ENCODE results near the gene TRPM5.

TRPM5 gene

DNA sequence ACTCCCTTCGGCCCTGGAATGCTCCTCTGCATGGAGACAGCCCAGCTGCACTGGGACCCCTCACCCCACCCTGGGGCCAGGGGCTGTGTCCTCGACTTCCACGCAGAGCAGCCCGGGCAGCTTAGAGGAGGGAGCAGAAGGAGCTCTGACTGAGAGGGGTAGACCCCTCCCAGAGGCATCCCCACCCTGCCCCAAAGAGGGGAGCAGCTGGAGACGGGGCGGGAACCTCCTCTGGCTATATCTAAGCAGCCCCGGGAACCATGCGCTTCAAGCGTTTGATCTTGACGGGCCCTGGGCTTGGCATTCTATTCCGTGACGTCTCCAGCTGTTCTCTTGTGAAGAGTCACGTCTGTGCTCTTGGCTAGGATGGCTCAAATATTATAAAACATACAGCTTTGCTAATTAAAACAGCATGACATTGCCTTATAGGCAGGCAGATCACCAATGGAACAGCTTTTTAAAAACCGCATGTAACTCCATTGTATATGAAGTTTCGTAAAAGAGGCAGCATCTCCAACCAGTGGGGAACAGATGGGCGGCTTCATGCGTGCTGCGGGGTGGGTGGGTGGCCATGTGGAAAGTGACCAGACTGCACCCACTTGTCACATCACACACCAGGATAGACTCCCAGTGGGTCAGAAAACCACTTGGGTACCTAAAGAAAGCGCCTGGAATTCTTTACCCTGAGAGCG is 8.2 kb upstream of the TRPM5 start:
- no peak for DNase-seq (ENCODE audit: low read depth)

DNA sequence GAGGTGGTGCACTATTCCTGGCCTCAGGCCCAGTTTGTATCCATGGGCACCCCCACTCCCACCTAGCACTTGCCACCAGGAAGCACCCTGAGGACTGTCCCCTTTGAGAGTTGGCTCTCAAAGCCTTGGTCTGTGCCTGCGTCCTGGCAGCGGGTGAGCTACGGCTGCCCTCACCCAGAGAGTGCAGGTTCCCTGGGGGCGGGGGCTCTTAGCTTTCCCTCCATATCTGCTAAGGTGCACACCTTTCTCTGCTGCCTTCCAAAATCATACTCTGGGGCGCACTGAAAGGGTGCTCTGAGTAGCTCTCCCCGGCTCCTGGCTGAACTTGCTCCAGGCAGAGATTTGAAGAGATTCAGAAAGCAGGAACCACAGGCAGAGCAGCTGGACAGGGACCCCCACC is 7.6 kb upstream of the TRPM5 start:
- no peak for DNase-seq (ENCODE audit: low read depth)

DNA sequence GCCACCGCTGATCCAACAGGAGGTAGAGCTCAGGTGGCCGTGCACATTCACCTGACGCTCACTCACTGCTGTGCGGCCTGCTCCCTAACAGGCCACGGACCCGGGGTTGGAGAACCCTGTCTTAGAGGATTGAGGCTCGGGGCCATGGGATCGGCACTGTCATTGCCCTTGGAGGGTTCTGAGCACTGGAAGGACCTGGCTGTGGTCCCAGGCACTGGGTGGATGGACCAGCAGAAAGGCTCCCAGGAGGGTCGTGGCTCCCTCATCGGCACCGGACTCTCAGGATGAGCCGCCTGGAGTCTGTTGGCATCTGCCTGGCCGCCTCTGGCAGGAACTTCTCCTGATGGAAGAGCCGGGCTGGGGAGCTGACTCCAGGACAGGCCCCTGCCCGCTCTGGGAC is 7.0 kb upstream of the TRPM5 start:
- no peak for DNase-seq (ENCODE audit: low read depth)

DNA sequence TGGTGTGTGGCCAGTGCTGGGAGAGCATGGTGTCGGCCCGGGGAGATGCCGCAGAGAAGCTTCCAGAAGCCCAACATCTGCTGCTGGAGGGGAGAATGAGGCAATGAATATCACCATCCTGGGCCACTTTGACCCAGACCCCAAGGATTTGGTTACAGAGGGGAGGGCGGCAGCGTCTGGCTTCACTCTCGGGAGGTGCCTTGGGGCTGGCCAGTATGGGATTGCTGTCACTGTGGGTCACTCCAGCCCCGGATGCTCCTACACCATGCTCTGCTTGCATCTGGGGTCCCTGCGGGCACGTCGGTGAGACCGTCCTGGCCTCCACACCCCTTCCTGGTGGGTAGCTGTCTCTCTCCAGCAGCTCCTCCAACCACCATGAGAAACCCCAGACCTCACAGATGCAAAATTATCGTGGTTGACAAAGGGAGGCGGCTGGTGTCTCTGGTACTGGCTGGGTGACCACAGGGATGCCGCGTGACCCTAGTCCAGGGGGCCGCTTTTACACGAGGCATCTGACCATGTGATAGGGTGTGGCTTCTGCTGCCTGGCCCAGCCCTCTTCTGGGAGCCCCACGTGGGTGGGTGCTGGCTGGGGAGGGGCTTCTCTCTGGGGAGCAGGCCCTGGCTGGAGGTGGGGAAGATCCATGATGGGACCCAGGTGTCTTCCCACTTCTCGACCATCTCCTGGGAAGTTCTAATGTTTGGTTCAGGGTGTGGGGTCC is 6.2 kb upstream of the TRPM5 start:
- DNase-seq (ENCODE audit: low read depth), result no peak

DNA sequence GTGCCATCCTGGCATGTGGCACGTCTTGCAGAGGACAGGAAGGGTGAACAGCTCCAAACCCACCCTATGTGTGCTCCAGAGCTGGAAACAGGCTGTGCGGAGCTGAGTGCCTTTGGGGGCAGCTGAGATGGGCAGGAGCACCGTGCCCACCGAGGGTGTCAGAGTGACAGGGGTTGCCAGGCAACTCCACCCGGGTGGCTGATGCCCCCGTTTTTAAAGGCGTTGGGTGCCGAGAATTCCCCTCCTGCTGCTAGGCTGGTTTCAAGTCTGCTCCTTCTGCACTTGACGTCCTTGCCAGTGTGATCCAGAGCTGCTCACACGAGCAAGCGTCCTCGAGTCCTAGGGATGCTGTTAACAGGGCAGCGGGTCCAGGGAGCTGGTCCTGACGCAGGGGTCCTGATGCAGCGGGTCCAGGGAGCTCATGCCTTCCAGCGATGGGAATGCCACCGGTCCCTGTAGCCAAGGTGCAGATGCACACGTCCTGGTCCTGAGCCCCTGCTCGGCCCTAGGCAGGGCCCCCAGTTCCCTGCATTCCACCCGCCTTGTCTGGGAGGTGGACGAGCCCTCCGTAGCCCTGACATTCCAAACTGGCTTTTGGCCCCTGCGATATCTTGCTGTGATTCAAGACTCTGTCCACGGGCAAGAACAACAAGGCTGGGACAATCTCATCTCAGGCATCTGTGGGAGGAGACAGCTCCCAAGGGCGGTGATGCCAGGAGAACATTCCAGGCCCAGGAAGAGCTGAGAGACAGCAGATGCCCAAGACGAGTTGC is 5.4 kb upstream of the TRPM5 start:
- DNase-seq (ENCODE audit: low read depth), result no peak

DNA sequence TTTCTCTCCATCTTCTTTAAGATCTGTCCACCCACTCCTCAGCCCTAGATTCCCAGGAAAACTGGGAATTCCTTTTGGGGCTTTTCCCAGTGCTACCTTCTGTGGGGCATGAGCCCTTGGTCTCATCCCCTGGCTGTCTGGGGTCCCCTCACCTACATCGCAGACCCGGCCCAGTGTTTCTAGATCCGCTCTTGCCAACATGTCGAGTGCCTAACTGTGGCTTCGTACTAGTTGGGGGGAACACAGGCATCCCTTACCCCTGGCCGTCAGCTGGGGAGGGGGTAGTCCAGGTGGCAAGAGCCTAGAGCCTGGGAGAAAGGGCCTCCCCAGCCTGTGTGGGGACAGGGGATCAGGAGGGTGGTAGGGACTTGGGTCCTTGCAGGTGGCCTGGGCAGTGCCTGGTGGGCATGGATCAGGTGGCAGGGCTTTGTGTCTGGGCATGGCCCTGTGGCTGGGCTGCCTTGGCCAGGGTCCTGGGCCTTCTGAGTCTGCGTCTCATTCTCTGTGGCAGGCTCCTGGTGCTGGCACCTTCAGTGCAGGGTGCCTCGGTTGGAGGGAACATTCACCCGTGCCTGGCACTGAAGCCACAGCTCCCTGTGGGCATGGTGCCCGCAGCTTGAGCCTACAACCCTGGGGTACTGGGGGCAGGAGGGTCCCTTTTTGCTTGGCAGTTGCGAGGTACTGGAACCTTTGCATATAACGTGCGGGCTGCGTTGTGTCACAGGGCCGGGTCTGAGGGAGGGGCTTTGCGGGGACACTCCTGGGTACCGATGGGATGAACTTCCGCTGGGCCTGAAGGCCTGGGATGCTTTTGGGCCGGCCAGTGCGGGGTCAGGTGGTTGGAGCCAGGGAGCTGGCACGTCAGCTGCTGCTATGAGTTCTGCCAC is 4.6 kb upstream of the TRPM5 start:
- no peak for DNase-seq (ENCODE audit: low read depth)

DNA sequence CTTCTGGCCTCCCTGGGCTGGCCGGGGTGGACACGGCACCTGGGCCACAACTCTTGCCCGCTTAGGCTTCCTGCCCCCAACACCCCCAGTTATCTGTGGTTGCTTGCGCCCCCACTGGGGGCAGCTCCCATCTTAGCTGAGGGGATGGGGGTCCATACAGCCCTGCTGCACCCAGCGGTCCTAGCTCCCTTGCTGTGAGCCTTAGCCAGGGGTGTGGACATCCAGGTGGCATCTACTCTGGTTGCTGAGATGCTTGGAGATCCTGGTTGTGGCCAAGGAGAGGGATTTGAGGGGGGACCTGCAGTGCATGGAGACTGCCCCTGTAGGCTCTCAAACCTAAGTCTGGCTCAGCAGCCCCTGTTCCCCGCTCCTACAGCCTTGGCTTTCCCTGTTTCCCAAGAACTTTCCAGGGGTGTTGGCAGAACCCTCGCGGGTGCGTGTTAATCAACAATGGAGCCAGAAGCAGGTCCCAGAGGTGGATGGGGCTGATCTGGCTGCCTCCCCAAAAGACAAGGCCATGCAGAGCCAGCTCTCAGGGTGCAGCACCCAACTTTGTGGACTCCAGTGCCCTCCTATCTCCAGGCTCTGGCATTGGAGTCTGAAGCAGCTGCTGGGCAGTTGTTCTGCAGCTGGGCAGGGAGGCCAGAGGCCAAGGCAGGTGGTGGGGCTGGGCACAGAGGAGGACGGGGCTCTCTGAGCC is 3.8 kb upstream of the TRPM5 start:
- DNase-seq (ENCODE audit: low read depth), result no peak

DNA sequence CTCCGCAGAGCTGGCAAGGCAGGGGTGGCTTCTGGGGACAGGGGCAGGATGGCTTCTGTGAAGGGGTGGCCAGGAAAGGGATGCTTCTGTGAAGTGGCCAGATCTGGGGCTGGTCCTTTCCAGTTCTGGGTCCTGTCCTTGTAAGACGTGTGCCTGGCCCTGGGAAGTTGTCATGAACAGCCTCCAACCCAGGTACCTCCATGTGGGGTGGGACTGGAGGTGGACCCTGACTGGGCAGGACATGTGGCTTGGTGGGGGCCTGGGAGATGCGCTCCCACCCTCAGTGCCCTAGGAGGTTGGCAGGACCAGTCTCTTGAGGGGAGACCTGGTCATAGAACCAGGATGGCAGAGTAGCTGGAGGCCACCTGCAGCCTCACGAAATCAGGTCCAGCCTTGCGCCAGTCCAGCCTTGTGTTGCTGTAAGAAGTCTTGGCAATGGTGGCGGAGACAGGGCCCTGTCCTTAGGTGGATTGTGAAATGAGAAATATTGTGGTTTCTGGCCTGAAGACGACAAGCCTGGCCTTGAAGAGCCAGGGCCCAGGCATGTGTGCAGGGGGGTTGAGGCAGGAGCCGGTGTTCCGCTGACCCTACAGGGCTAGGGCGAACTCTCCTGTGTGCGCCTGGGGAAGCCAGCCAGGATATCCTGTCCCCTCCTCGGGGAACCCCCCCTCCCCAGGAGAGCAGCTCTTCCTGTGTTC is 3.1 kb upstream of the TRPM5 start:
- no peak for DNase-seq (ENCODE audit: low read depth)

DNA sequence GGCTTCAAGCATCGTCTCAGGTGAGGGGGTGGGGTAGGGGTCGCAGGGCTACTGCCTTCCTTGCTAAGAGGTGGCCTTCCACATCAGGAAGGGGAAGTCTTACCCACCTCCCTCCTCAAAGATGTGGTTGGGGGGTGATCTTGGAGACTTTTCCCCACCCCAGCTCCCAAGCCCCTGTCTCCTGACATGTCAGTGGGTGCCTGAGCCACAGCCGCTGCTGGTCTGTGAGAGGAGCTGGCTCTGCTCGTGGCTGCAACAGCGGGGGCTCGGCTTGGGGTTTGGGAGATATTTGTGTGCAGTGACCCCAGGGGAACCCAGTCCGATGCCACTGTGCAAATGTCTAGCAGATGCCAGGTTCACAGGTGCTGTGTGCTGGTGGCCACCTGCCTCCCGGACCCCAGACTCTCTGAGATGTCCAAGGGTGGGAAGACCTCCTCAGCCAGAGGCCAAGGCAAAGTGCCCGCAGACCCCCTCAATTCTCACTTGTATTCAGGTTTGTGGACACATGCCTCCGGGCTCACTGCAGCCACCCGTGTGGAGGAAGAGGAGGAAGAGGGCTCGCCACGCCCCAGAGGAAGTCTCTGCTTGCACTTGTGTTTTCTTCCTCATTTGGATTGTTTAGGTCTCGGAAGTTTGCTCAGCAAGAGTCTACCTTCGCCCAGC is 2.4 kb upstream of the TRPM5 start:
- DNase-seq (ENCODE audit: low read depth), result no peak

DNA sequence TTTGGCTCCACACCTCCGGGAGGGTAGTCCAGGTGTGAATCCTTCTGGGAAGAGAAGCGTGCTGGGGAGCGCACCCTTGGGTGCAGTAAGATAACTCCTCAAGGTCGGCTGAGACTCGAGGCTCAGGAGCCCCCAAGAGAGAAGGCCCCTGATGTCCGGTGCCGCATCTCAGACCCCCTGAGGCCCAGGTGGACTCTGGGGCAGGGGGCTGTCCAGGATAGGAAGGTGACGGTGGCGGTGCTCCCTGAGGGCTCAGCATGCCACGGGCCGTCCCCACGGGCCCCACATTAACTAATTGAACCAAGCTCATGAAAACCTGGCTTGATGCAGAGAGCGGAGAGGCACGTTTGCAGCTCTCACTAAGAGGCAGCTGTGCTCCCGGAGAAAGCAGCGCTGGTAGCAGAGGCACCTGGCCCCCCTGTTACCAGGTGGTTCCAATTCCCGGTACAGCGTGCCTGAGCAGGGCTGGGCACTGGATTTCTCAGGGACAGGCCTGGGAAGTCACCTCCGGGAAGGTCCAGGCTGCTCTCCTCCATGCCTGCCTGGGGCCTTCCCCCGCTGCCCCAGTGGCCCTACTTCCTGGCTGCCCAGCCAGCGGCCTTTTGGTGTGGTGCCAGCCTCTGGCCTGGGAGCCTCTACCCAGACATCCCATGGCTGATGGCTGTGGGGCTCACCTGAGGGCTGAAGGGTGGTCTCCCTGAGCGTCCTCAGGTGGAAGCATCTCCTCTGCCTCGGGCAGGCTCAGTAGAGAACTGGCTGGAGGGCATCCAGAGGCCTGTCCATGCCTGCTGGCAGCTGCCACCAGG is 1.6 kb upstream of the TRPM5 start:
- no peak for DNase-seq (ENCODE audit: low read depth)

DNA sequence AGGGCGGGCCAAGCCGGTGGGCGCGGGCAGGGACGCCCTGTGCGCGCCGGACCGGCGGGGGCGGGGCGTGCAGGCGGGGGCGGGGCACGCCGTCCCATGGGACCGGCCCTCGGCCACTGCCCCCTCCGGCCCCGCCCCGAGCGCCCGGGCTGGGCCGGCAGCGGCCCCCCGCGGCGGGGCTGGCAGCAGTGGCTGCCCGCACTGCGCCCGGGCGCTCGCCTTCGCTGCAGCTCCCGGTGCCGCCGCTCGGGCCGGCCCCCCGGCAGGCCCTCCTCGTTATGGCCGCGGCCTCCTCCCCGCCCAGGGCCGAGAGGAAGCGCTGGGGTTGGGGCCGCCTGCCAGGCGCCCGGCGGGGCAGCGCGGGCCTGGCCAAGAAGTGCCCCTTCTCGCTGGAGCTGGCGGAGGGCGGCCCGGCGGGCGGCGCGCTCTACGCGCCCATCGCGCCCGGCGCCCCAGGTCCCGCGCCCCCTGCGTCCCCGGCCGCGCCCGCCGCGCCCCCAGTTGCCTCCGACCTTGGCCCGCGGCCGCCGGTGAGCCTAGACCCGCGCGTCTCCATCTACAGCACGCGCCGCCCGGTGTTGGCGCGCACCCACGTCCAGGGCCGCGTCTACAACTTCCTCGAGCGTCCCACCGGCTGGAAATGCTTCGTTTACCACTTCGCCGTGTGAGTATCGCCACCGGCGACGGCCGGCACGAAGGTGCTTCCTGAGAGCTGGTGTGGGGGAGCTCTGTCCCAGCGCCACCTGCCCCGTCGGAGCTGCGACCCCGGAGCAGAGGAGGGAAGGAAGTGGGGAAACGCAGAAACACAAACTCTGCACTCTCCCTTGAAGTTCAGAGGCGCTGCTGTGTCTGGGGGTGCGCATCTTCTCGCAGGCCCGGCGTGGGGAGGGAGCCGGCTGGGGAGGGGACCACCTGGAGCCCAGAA is 769 bp upstream of the TRPM5 start, which contains the start of gene KCNQ1:
KCNQ1 (plus strand) TSS at position 188 of the 925 bp plus-strand sequence; CDS start at position 279, 91 bp downstream.
- DNase-seq (ENCODE audit: low read depth), result no peak

DNA sequence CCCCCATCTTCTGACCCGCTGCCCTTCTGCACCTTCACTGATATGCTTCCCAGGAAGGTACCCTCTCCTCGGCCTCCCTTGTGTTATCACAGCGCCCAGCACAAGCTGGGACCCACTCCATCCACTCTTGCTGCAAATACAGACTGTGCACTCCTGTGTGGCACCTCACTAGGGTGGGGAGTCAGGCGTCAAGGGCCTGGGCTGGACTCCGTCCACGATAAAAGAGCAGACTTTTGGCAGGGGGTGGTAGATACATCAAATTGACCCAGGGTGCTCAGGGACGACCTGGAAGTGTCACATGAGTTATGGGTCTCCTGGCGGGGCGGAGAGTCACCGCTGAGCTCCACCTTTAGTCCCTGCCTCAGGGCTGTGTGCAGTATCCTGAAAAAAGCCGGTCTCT is 908 bp downstream of the TRPM5 start:
- DNase-seq (ENCODE audit: low read depth), result no peak

DNA sequence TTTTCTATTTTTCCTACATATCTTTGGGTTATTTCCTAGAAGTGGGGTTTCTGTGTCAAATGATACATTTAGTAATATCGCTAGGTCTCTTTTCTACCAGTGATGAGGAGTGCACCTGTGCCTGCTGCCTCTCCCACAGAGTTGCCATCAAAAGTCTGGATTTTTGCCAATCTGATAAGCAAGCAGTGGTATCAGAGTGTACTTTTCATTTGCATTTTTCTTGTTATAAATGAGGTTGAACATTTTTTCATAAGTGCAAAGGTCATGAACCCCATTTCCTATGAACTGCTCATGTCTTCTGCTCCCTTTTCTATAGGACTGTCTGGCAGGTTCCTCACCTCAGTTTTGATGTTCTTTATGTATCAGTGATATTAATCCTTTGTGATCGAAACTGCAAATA is 1.7 kb downstream of the TRPM5 start:
- no peak for DNase-seq (ENCODE audit: low read depth)

DNA sequence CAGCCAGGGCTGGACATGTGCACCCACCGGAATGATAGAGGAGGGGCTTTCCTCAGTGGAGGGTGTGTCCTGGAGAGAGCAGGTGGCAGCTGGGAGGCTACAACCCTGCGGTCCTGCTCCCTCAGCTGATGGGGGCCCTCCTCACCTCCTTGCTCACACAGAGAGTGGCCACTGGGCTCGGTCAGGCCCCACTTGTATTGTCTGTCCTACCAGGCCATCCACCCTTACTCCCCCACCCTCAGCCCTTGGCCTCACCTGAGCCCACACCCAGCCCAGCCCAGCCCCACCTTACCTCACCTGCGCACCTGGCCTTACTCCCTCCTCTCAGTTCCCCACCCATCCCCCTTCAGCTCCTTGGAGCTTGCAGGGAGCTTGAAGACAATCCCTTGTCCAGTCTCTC is 3.1 kb downstream of the TRPM5 start:
- no peak for DNase-seq (ENCODE audit: low read depth)

DNA sequence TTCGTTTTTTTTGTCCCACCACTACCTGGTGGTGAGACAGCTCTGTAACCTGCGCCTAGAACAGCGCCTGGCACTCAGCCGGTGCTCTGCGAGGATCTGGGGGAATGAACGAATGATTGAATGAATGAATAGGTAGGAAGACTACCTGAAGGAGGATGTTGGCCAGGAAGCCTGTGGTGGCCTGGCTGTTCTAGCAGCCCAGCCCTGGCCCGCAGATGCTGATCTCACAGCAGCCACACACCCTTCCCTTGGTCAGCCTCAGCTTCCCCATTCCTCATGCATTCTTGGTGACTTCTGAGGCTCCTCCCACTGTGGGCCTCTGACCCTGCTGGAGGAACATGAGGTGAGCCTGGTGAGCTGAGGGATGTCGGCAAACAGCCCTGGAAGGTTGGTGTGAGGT is 3.7 kb downstream of the TRPM5 start:
- DNase-seq (ENCODE audit: low read depth), result no peak

DNA sequence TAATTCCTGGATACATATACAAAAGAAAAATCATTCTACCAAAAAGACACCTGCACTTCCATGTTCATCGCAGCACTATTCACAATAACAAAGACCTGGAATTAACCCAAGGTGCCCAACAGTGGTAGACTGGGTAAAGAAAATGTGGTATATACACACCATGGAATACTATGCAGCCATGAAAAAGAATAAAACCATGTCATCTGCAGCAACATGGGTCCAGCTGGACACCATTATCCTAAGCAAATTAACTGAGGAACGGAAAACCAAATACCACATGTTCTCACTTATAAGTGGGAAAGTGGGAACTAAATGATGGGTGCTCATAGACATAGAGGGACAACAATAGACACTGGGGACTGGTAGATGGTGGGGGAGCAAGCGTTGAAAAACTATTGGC is 4.5 kb downstream of the TRPM5 start:
- DNase-seq (ENCODE audit: low read depth), result no peak

DNA sequence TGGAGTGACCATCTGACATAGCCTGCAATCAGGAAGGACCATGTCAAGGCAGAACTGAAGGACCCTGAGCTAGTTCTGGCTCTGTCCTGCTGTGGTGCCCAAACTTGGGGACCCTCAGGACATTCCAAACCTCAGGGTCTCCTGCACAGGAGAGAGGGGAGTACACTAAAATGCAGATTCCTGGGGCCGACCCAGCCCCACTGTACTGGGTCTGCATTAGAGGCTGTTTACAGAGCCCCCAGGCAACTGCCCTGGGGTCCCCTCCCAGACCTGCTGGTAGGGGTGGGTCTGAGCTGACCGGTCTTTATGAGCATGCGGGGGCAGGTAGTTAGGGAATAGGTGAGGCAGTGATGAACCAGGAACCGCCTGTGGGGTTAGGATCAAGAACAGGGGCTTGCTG is 6.8 kb downstream of the TRPM5 start:
- DNase-seq (ENCODE audit: low read depth), result no peak

DNA sequence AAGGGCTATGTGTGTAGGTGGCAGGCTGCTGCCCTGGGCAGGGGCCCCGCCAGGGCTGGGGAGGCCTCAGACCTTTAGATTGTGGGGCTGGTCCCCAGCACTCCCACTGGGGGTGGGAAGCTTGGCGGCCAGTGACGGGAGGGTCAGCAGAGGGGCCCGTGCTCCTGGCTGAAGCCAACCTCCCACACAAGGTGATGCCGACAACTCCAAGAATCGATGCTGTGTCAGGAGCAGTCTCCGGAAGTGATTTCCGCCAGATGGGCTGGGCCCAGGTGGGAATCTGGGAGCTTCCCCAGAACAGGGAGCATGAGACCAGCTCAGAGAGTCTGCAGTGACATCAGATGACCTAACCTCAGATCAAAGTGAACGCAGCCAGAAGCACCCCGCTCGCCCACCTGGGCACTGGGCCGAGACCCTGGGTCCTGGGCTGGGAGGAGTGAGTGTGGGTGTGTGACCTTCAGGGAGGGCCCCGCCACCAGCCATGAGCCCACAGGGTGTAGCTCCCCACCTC is 7.7 kb downstream of the TRPM5 start:
- DNase-seq (ENCODE audit: low read depth), result no peak

Measured in fibroblast of gingiva (primary cell).